Body of pancreas (tissue), 4 donors: ENCODE data around the gene AQR.

Experiments
- POLR2A ChIP-seq, 3 donors: fragments of 450-650 bp; IDR thresholded peaks; one replicate each; pipeline ENCODE4 v1.6.1; 2016; ENCODE audit warnings: antibody characterized with exemption in 3 of 3, mild to moderate bottlenecking in 2 of 3
- TF ChIP-seq, protein P1 (sequence below), 7 experiments: fragments of 450-650 bp in 4 of 7; fragments of 200-600 bp in 3 of 7; sonication (generic) in 3 of 7; IDR thresholded peaks; one replicate each; pipeline ENCODE4 v1.5.1; 2016 to 2019; ENCODE audit warnings: antibody characterized with exemption in 7 of 7

DNA sequence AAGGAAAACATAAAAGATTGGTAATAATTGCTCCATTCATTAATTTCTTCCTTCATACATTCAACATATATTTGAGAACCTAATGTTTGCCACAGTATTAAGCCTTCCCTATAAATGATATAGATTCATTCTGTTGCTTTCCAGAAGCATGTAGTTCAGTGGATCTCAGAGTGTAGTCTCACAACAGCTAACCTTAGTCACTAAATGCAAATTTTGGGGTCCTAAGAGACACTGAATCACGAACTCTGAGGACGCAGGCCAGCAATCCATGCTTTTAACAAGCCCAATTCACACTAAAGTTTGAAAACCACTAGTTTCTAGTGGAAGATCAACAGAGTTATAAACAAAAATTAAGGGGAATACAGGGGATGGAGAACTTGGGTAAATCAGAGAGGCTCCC lies 7.2 kb upstream of the AQR start:
- TF ChIP-seq, protein P1, sequence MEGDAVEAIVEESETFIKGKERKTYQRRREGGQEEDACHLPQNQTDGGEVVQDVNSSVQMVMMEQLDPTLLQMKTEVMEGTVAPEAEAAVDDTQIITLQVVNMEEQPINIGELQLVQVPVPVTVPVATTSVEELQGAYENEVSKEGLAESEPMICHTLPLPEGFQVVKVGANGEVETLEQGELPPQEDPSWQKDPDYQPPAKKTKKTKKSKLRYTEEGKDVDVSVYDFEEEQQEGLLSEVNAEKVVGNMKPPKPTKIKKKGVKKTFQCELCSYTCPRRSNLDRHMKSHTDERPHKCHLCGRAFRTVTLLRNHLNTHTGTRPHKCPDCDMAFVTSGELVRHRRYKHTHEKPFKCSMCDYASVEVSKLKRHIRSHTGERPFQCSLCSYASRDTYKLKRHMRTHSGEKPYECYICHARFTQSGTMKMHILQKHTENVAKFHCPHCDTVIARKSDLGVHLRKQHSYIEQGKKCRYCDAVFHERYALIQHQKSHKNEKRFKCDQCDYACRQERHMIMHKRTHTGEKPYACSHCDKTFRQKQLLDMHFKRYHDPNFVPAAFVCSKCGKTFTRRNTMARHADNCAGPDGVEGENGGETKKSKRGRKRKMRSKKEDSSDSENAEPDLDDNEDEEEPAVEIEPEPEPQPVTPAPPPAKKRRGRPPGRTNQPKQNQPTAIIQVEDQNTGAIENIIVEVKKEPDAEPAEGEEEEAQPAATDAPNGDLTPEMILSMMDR (IDR thresholded peaks at IDR 0.05) = no peak
- no peak for TF ChIP-seq POLR2A (IDR thresholded peaks at IDR 0.05)
